Endodermal cell (in vitro differentiated cells): ENCODE data around the gene PKD1. TPM values are rescaled to one million over a fixed set of nuclear protein-coding genes. Genes with fewer than 3 reads are reported as not detected.

ENCODE experiments used
- DNase-seq: peaks from one replicate; pipeline ENCODE4 v3.0.0-alpha.2; 2017
- H3K27ac ChIP-seq: 2 replicates; pipeline ENCODE4 v1.5.1; 2013; ENCODE audit warnings: mild to moderate bottlenecking, low read depth, low read length, moderate library complexity
- H3K27me3 ChIP-seq: 2 replicates; pipeline ENCODE4 v1.6.1; 2013; ENCODE audit warnings: mild to moderate bottlenecking, low read length, moderate library complexity; ENCODE audit not compliant: insufficient read depth, control insufficient read depth, poor library complexity, severe bottlenecking
- H3K36me3 ChIP-seq: 2 replicates; pipeline ENCODE4 v1.7.0; 2013; ENCODE audit warnings: mild to moderate bottlenecking, low read length, moderate library complexity; ENCODE audit not compliant: control insufficient read depth, insufficient read depth
- H3K4me1 ChIP-seq: one replicate; pipeline ENCODE4 v1.7.0; 2013; ENCODE audit warnings: low read length; ENCODE audit not compliant: control insufficient read depth, insufficient read depth
- H3K4me3 ChIP-seq: 2 replicates; pipeline ENCODE4 v1.5.1; 2013; ENCODE audit warnings: mild to moderate bottlenecking, low read length, moderate library complexity
- H3K9ac ChIP-seq: 2 replicates; pipeline ENCODE4 v1.6.1; 2013; ENCODE audit warnings: mild to moderate bottlenecking, low read length, moderate library complexity; ENCODE audit not compliant: poor library complexity, severe bottlenecking; ENCODE audit errors: extremely low read depth
- H3K9me3 ChIP-seq: 2 replicates; pipeline ENCODE4 v1.6.1; 2013; ENCODE audit warnings: mild to moderate bottlenecking, low read length, moderate library complexity; ENCODE audit not compliant: control insufficient read depth
- H3K27ac Mint-ChIP-seq: 2 replicates; pipeline ENCODE4 v1.8.0; 2020; ENCODE audit warnings: mixed read lengths
- H3K27me3 Mint-ChIP-seq: 2 replicates; pipeline ENCODE4 v1.8.0; 2021; ENCODE audit warnings: mild to moderate bottlenecking, mixed read lengths; ENCODE audit not compliant: insufficient read depth
- H3K36me3 Mint-ChIP-seq: 2 replicates; pipeline ENCODE4 v1.8.0; 2020; ENCODE audit warnings: low read depth, mixed read lengths
- H3K4me1 Mint-ChIP-seq: 2 replicates; pipeline ENCODE4 v1.8.0; 2020; ENCODE audit warnings: mixed read lengths
- H3K4me3 Mint-ChIP-seq: 2 replicates; pipeline ENCODE4 v1.8.0; 2020; ENCODE audit warnings: mild to moderate bottlenecking, moderate library complexity, mixed read lengths
- H3K9me3 Mint-ChIP-seq: 2 replicates; pipeline ENCODE4 v1.8.0; 2020; ENCODE audit warnings: mild to moderate bottlenecking, mixed read lengths
- WGBS, 2 experiments: methylation state at CpG; one replicate each; pipeline versions ENCODE4 v1.1.5 to v1.1.7; 2013; ENCODE audit warnings: missing lambda C conversion rate in 2 of 2, mixed read lengths in 1 of 2; ENCODE audit not compliant: insufficient coverage in 1 of 2, insufficient read length in 1 of 2; 5-methylcytosine and 5-hydroxymethylcytosine counted together
- total RNA-seq, 2 donors: library from RNA; stranded (reverse); fragmentation: NEBNext Ultra II Directional in 1 of 2; extraction: Animal tissue kit (Norgen Biotek cat#: 25700) in 1 of 2; gene quantifications; 2 replicates in 1 of 2; 3 replicates in 1 of 2; pipeline ENCODE4 v1.2.1, GENCODE V29; 2021
- TF ChIP-seq, protein P1 (sequence below): fragments of 200-600 bp; sonication (generic); conservative IDR thresholded peaks from 2 replicates; pipeline ENCODE4 v1.5.0; 2021; ENCODE audit warnings: antibody characterized with exemption, mild to moderate bottlenecking

Gene PKD1
- total RNA-seq, 2 donors from 2014 or later, result 104 to 110 TPM

DNA sequence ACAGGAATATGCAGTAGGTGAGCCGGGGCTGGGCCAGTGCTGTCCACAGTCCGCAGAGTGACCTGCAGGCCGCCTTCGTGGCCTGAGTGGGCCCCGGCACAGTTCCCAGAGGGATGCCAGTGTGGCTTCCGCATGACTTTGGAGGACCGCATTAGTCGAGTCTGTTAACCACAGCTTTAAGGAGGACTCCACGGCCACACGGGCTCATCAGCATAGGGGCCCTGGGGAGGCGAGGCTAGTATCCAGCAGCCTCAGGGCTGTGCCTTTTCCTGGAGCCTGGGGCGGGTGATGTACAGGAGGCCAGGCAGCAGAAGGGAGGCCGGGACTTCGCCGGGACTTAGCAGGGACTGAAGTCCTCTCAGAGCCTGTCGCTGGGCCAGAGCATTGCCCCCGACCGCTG, 74.7 kb downstream of the PKD1 start:
- H3K27ac Mint-ChIP-seq, result no peak overlapping the region

DNA sequence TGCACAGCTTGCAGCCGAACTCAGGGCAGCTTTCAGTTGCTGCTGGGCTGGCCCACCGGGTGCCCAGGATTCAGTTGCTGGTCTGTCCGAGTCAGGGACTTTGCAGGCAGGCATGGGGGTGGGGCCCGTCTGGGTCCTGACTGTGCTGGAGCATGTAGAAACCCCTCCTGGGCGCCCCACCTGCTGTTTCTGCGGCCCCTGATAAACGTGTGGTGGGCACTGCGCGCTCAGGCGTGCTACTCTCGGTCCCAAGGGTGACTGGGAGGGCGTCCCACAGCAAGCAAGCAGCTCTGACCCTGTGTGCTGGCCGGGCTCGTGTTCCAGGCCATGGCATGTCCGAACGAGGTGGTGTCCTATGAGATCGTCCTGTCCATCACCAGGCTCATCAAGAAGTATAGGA, 75.4 kb downstream of the PKD1 start:
- Histone ChIP-seq H3K9me3 (no peaks in the 10 kb centered on the region), H3K36me3 (peaks cover under 1% of the 10 kb centered on the region), H3K4me3 (no peak overlapping the region), H3K9ac (no peak overlapping the region), H3K27ac (no peak overlapping the region), H3K4me1 (no peaks in the 10 kb centered on the region), H3K27me3 (no peaks in the 10 kb centered on the region)
- no peak for DNase-seq
- peaks cover 4% of the 10 kb centered on the region for H3K4me1 Mint-ChIP-seq
- TF ChIP-seq, protein P1, sequence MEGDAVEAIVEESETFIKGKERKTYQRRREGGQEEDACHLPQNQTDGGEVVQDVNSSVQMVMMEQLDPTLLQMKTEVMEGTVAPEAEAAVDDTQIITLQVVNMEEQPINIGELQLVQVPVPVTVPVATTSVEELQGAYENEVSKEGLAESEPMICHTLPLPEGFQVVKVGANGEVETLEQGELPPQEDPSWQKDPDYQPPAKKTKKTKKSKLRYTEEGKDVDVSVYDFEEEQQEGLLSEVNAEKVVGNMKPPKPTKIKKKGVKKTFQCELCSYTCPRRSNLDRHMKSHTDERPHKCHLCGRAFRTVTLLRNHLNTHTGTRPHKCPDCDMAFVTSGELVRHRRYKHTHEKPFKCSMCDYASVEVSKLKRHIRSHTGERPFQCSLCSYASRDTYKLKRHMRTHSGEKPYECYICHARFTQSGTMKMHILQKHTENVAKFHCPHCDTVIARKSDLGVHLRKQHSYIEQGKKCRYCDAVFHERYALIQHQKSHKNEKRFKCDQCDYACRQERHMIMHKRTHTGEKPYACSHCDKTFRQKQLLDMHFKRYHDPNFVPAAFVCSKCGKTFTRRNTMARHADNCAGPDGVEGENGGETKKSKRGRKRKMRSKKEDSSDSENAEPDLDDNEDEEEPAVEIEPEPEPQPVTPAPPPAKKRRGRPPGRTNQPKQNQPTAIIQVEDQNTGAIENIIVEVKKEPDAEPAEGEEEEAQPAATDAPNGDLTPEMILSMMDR, result no peak
- WGBS, 2 experiments, result 92 to 96% methylated on average over 15 to 17 of the region's 17 CpGs
- peaks cover 23% of the 10 kb centered on the region for H3K36me3 Mint-ChIP-seq
- H3K9me3 Mint-ChIP-seq, result no peaks in the 10 kb centered on the region
- no peak overlapping the region for H3K4me3 Mint-ChIP-seq
- H3K27me3 Mint-ChIP-seq, result no peaks in the 10 kb centered on the region
- no peak overlapping the region for H3K27ac Mint-ChIP-seq

More for the DNA sequence above, 74.7 kb downstream of the PKD1 start:
- Histone ChIP-seq H3K9ac (no peak overlapping the region), H3K4me3 (no peak overlapping the region), H3K4me1 (no peaks in the 10 kb centered on the region), H3K36me3 (peaks cover 7% of the 10 kb centered on the region), H3K27ac (no peak overlapping the region), H3K9me3 (no peaks in the 10 kb centered on the region), H3K27me3 (no peaks in the 10 kb centered on the region)
- Mint-ChIP-seq H3K4me3 (no peak overlapping the region), H3K36me3 (peaks cover 26% of the 10 kb centered on the region), H3K9me3 (no peaks in the 10 kb centered on the region), H3K4me1 (peaks cover 4% of the 10 kb centered on the region), H3K27me3 (no peaks in the 10 kb centered on the region)
- TF ChIP-seq, protein P1, result no peak
- WGBS, 2 experiments, result 95 to 97% methylated on average over 15 to 18 of the region's 18 CpGs
- no peak for DNase-seq

DNA sequence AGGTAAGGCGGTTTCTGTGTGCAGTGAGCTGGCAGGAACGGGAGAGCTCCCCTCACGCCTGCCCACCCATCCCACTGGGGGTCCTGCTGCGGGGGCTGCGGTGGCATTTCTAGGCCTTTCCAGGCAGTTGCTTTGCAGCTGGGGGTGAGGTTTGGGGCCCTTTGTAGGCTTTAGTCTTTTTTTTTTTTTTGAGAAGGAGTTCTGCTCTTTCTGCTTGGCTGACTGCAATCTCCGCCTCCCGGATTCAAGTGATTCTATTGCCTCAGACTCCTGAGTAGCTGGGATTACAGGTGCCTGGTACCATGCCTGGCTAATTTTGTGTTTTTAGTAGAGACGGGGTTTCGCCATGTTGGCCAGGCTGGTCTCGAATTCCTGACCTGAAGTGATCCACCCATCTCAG, 76.8 kb downstream of the PKD1 start:
- Mint-ChIP-seq H3K4me1 (peaks cover 4% of the 10 kb centered on the region), H3K4me3 (no peak overlapping the region), H3K27ac (peak overlapping the region; percentile 26), H3K9me3 (no peaks in the 10 kb centered on the region), H3K36me3 (peaks cover 20% of the 10 kb centered on the region), H3K27me3 (no peaks in the 10 kb centered on the region)
- DNase-seq, result no peak
- Histone ChIP-seq H3K4me1 (no peaks in the 10 kb centered on the region), H3K27ac (peak overlapping the region; percentile 11), H3K27me3 (no peaks in the 10 kb centered on the region), H3K9me3 (no peaks in the 10 kb centered on the region), H3K36me3 (no peaks in the 10 kb centered on the region), H3K4me3 (no peak overlapping the region), H3K9ac (no peak overlapping the region)
- WGBS, 2 experiments, result 89 to 96% methylated on average over 4 to 10 of the region's 10 CpGs
- TF ChIP-seq, protein P1, result no peak
